NT2/D1 (cell line): ENCODE results near the gene HELZ2.

Source experiments
- DNase-seq: peaks from one replicate; pipeline ENCODE4 v3.0.0-alpha.2; 2011; ENCODE audit warnings: low read depth, low spot score
- H3K27me3 ChIP-seq: 2 replicates; pipeline ENCODE4 v1.6.0; 2011; ENCODE audit warnings: mild to moderate bottlenecking; ENCODE audit not compliant: insufficient read length, insufficient read depth
- H3K36me3 ChIP-seq: 2 replicates; pipeline ENCODE4 v1.6.1; 2011; ENCODE audit warnings: mild to moderate bottlenecking, low read length, mixed read lengths; ENCODE audit not compliant: insufficient read depth, insufficient read length
- H3K4me1 ChIP-seq: 2 replicates; pipeline ENCODE4 v1.5.1; 2011; ENCODE audit not compliant: insufficient read depth, insufficient read length
- H3K4me3 ChIP-seq: 2 replicates; pipeline ENCODE4 v1.5.1; 2011; ENCODE audit warnings: low read depth; ENCODE audit not compliant: insufficient read length
- H3K9ac ChIP-seq: 2 replicates; pipeline ENCODE4 v1.6.0; 2011; ENCODE audit warnings: low read depth; ENCODE audit not compliant: insufficient read length
- H3K9me3 ChIP-seq: 2 replicates; pipeline ENCODE4 v1.5.1; 2011; ENCODE audit warnings: mild to moderate bottlenecking, low read length; ENCODE audit not compliant: insufficient read depth
- SUZ12 ChIP-seq: IDR thresholded peaks from 2 replicates; pipeline ENCODE4 v1.6.1; 2011; ENCODE audit not compliant: insufficient read length, insufficient read depth; ENCODE audit errors: extremely low read depth
- YY1 ChIP-seq: IDR thresholded peaks from 2 replicates; pipeline ENCODE4 v1.6.1; 2011; ENCODE audit not compliant: insufficient read length, insufficient read depth
- ZNF274 ChIP-seq: IDR thresholded peaks from 2 replicates; pipeline ENCODE4 v1.6.1; 2011; ENCODE audit warnings: mild to moderate bottlenecking, low read depth, low read length

HELZ2 gene

GRCh38 chr20:63594043-63594561 lies 20.1 kb upstream of the HELZ2 start:
- H3K4me3 ChIP-seq, result no peak overlapping the region
- H3K4me1 ChIP-seq, result peaks cover 9% of the 10 kb centered on the region
- peaks cover 81% of the 10 kb centered on the region for H3K36me3 ChIP-seq
- no peaks in the 10 kb centered on the region for H3K9me3 ChIP-seq
- no peak for TF ChIP-seq SUZ12
- no peak for TF ChIP-seq ZNF274
- no peak for TF ChIP-seq YY1
- no peak overlapping the region for H3K9ac ChIP-seq
- no peaks in the 10 kb centered on the region for H3K27me3 ChIP-seq
- DNase-seq, result no peak

GRCh38 chr20:63592661-63593060 lies 18.6 kb upstream of the HELZ2 start:
- Histone ChIP-seq H3K4me1 (peaks cover 12% of the 10 kb centered on the region), H3K36me3 (peaks cover 75% of the 10 kb centered on the region), H3K27me3 (no peaks in the 10 kb centered on the region), H3K9ac (no peak overlapping the region), H3K9me3 (no peaks in the 10 kb centered on the region), H3K4me3 (no peak overlapping the region)
- no peak for TF ChIP-seq SUZ12
- TF ChIP-seq YY1, result no peak
- no peak for TF ChIP-seq ZNF274
- no peak for DNase-seq

- peak overlapping the region; percentile 3 for H3K9ac ChIP-seq
- H3K4me1 ChIP-seq, result peaks cover 18% of the 10 kb centered on the region
- no peaks in the 10 kb centered on the region for H3K27me3 ChIP-seq
- TF ChIP-seq SUZ12 (no peak), YY1 (no peak), ZNF274 (no peak)
- H3K4me3 ChIP-seq, result no peak overlapping the region
- no peak for DNase-seq
- H3K9me3 ChIP-seq, result no peaks in the 10 kb centered on the region
- peaks cover 72% of the 10 kb centered on the region for H3K36me3 ChIP-seq
These were observed 17.8 kb upstream of the HELZ2 start for GRCh38 chr20:63591786-63592355.

GRCh38 chr20:63591147-63591533 lies 17.1 kb upstream of the HELZ2 start:
- Histone ChIP-seq H3K4me1 (peaks cover 21% of the 10 kb centered on the region), H3K27me3 (no peaks in the 10 kb centered on the region), H3K9ac (no peak overlapping the region), H3K36me3 (peaks cover 70% of the 10 kb centered on the region), H3K4me3 (no peak overlapping the region), H3K9me3 (no peaks in the 10 kb centered on the region)
- no peak for TF ChIP-seq SUZ12
- TF ChIP-seq ZNF274, result no peak
- no peak for TF ChIP-seq YY1
- DNase-seq, result no peak

GRCh38 chr20:63590218-63591146 lies 16.4 kb upstream of the HELZ2 start:
- H3K27me3 ChIP-seq, result no peaks in the 10 kb centered on the region
- H3K9ac ChIP-seq, result no peak overlapping the region
- H3K36me3 ChIP-seq, result peaks cover 63% of the 10 kb centered on the region
- H3K4me3 ChIP-seq, result no peak overlapping the region
- TF ChIP-seq ZNF274, result no peak
- TF ChIP-seq YY1, result no peak
- TF ChIP-seq SUZ12, result no peak
- no peak for DNase-seq
- H3K9me3 ChIP-seq, result no peaks in the 10 kb centered on the region
- peaks cover 21% of the 10 kb centered on the region for H3K4me1 ChIP-seq

- TF ChIP-seq SUZ12 (no peak), ZNF274 (no peak), YY1 (no peak)
- Histone ChIP-seq H3K9ac (no peak overlapping the region), H3K9me3 (no peaks in the 10 kb centered on the region), H3K36me3 (peaks cover 61% of the 10 kb centered on the region), H3K4me1 (peaks cover 21% of the 10 kb centered on the region), H3K27me3 (no peaks in the 10 kb centered on the region), H3K4me3 (no peak overlapping the region)
- DNase-seq, result no peak
These were observed 15.5 kb upstream of the HELZ2 start for GRCh38 chr20:63589261-63590217.
